COR-L47 (cell line): ENCODE data around the gene NECAB3.

Experiments
- DNase-seq: peaks from one replicate; lab custom pipeline; 2025; lab: John Stamatoyannopoulos, UW

NECAB3 gene

DNA sequence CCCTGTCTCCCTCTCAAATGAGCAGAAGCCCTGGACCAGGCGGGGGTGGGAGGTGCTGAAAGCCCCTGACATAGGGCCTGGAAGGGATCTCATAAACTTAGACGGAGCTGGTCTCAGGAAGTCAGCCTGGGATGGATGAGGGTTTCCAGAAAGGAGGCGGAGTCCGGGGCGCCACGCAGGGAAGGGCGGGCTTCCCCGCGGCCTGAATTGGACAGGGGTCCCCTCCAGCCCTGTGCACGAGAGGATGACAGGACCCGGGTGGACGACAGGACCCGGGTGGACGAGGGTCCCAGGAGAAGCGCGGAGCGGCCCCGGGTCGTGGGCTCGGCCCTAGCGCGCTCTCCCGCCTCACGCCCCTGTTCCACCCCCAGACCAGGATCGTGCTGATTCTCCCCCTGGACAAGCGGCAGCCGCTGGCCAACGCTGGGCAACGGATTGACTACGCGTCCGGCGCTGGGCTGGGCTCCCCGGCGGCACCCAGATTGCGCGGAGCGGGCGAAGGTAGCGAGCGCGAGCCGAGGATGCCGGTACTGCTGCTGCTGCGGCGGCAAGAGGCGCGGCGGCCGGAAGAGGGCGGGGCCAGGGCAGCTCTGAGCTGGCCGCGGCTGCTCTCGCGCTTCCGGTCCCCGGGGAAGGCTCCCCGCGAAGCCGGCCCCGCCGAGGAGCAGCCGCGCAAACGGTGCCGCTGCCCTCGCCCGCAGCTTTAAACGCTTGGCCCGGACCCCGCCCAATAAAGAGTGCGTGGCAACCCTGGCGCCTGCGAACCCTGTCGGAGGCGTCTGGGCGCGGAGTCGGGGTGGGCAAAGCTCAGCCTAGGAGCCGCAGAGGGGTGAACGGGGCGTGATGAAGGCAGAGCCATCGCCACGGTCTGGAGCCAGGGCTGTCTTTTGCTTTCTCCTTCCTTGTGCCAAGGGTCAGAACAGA lies 10.8 kb downstream of the NECAB3 start:
- DNase-seq: peak; percentile 74

DNA sequence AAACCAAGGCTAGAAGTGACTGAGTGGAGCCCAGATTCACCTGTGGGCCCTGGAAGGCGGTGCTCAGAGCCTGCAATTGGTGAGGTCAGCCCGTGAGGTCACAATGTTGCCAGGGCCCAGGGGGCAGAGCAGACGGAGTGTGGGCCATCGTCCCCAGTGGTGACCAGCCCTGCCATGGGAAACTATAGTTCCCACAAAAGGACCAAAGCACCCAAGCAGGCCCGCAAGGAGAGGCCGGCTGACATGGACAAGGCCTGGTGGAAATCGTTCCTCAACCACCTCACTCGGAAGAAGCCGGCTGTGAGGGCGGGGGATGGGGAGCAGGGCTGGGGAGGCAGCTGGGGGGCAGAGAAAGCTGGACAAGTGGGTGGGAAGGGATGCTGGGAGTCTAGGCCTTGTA lies 12.1 kb downstream of the NECAB3 start, which contains the start of gene C20orf144:
TSS of gene C20orf144 (plus strand) at position 156 of the 400 bp plus-strand sequence. CDS start at position 175, 19 bp downstream.
- no peak for DNase-seq

DNA sequence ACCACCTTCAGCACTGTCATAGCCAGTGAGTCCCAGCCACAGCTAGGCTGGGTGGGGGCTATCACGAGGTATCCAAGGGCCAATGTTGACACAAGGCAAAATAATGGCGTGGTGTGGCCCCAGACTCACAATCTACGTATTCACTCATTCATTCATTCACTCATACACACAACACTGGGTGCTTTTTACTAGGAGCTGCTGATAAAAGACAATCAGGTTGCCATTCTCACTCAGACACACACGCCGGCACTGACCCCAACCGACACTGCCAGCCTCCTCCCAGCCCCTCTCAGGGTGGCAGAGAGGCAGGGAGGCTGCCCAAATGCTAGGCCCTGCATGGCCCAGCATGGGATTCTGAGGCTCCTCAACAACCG lies 13.6 kb downstream of the NECAB3 start:
- DNase-seq: no peak

DNA sequence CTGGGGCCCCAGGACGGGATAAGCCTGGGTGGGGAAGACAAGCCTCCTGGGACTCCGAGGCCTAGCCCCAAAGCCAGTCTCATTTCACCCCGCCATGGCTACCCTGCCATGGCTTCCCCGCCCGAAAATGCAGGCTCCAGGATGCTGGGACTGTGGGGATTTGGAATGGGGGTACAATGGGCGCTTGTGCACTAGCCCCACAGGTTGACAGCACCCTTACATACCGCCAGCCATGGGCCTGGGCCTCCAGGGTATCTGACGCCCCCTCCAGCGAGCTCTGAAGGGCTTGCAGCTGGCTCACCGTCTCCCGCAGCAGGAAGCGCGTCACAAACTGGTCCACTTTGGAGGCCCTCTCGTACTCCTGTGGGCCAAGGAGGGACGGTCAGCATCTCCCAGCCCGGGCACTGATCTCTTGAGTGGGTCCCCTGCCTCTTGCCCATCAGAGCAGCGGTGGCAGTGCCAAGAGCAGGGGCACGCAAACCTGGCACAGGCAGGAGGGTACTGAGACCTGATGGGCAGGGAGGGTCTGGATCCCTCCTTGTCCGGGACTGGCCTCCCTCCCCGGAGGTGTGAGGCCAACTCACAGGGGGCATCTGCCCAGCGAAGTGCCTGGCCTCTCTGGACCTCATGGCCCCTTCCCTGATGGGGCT lies 14.1 kb downstream of the NECAB3 start:
- DNase-seq: no peak

DNA sequence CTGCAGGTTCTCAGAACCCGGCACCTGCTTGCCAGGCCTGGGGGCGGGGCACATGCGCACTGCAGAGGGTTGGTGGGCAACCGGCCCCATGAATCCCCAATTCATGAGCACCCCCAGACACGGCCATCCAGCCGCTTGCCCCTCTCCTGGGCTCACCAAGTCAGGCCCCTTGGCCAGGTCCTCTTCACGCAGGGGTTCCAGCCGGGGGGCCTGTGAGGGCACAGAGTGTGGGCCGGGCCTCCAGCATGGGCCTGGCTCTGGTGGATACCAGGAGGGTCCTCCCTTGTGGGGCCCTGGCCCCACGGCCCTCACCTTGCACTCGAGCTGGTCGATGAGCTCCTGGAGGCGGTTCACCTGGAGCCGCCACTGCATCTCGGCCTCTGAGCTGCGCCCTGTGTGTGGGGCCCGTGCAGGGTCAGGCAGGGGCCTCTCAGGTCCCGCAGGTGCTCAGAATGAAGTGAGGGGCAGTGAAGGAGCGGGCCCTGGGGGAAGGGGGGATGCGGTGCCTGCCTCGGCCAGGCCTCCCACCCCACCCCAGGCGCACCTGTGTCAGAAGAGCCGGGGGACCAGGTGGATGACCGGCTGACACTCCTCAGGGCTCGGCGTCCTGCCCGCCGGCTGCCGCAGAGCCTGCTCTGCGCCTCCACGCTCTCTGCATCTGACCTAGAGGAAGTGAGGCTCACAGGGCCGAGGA lies 14.7 kb downstream of the NECAB3 start:
- no peak for DNase-seq

DNA sequence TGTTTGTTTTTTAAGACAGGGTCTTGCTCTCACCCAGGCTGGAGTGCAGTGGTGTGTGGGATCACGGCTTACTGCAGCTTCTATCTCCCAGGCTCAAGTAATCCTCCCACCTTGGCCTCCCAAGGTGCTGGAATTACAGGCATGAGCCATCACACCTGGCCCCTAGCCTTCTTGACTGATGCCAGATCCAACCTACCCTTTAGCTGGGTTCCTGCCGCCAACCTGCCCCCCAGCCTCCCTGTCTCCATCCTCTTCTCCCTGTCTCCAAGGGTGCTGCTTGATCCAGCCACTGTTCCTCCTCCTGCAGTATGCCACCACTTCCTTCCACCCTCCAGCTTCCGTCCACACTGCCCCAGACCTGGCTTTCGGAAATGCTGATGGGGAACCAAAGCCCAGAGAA lies 15.3 kb downstream of the NECAB3 start:
- DNase-seq: no peak

DNA sequence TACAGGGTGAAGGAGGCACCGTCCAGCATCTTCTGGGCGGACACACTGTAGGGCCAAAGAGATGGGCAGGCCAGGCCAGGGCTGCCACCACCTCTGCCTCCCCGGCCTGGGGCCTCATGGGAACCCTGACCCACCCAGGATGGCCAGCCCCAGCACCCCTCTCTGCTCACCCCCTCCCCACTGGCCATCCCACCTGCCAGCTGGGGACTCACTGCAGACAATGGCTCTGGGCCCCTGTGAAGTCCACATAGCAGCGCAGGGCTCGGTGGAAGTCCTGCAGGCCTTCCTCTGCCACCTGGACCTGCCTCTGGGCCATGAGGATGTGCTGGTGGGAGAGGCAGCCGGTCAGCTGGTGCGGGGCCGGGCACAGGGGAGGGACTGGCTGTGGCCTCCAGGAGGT lies 15.7 kb downstream of the NECAB3 start:
- no peak for DNase-seq

DNA sequence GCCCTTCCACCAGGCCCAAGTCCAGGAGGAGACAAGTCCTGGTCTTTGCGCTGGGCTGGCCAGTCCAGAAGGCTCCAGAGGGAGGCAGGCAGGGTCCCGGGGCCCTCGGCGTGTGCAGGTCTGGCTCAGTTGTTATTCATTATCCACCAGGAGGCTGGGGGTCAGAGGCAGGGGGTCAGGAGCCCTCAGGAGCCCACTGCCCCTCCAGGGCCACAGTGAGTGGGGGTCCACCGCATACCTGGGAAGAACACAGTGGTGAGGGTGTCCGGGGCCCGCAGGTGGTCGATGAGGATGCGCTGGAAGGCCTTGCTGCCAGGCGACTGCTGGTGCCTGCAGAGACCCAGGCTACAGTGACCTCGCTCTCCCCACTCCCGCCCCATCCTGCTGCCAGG lies 16.5 kb downstream of the NECAB3 start:
- DNase-seq: no peak

DNA sequence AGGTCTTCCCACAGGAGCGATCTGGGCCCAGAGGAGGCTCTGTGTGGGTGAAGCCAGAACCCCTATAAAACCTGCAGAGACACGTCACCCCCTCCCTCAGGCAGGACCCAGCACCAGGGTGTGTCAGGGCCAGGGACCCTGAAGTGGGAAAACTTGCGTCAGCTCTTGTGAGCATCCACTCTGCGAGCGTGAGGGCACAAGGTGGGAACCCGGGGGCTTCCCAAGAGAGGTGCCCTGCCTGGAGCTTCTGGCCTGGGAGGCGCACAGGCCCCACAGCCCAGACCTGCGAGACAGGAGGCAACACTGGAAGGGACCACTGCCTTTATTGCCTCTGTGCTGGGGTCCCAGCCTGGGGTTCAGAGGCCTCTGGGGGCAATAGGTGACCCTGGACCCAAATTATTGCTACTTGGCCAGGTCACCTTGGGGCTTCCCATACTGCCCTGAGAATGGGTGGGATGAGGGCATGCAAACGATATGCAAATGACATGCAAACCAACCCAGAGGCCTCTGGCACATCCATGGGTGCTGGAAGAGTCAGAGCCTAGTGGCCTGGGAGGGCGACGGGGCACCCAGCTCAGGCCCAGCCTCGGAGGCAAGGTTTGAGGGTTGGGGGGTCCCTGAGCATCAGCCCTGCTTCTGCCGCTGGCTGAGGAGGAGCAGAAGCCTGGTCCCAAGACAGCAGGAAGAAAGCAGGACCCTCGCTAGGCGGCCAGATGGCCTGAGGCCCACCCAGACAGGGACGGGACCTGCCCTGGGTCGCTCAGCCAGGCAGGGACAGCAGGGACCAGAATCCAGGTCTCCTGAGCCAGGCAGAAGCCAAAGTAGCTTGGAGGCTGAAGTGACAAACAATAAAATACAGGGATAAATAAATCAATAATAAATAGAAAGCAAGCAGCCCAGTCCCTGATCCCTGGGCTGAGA lies 17.2 kb downstream of the NECAB3 start:
- DNase-seq: no peak

DNA sequence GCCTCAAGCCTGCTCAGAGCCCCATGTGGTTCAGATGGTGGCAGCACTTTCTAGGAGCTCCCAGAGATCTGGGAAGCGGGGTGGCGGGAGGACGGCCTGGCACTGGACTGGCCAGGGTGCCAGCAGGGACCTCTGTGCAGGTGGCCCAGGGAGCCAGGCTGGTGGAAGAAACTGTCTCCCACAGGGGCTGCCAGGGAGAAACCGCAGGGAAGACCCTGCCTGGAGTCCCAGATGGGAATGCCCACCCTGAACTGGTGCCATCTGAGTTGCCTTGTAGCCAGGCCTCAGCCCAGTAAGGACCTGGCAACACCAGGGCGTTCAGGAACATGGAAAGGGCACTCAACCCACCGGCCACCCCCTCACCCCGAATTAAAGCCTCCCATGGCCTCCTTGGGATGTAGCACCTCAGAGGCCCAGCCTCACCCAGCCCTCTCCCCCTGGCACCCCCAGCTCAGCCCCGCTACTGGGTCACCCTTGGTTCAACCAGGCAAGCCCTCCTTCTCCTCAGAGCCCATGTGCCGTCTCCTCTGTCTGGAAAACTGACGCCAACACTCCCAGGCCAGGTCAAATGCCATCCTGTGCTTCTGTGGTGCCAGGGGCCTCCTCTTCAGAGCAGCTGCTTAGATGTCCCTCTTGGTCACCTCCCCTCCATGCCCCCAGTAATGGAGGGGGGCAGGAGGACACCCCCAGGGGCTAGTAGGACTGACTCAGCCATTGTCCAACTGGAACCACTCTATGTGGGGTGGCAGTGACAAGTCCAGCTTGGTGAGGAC lies 18.0 kb downstream of the NECAB3 start:
- no peak for DNase-seq

DNA sequence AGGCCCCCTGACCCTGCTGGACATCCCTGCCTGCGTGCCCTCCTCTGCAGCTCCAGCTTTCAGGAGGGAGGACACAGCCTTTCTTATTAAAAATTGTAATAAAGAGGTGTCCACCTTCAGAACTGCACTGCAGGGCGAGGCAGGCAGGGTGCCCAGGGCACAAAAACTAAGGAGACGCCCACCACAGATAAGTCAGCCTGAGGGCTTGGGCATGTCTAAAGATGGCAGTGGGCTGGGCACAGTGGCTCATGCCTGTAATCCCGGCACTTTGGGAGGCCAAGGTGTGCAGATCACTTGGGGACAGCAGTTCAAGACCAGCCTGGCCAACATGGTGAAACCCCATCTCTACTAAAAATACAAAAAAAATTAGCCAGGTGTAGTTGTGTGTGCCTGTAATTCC lies 19.1 kb downstream of the NECAB3 start:
- DNase-seq: no peak

DNA sequence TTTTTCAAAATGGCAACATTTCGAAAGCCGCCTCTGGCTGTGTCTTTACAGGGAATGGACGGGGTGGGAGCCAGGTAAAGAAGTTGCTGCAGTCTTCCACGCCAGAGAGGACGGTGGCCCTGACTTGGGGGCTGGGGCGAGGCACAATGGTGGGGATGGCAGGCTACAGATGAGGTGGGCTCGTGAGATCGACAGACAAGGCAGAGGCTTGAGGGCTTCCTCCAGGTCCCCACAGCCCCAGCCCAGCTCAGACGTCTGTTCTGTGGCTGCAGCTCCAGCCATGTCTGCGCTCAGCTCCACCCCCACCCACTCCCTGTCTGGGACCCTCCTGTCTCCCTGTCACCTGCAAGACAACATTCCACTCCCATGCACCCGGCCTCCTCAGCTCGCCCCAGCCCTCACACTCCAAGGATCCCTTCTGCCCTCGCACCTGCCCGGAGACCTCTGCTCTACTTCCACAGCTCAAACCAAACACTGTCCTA lies 19.5 kb downstream of the NECAB3 start:
- no peak for DNase-seq

DNA sequence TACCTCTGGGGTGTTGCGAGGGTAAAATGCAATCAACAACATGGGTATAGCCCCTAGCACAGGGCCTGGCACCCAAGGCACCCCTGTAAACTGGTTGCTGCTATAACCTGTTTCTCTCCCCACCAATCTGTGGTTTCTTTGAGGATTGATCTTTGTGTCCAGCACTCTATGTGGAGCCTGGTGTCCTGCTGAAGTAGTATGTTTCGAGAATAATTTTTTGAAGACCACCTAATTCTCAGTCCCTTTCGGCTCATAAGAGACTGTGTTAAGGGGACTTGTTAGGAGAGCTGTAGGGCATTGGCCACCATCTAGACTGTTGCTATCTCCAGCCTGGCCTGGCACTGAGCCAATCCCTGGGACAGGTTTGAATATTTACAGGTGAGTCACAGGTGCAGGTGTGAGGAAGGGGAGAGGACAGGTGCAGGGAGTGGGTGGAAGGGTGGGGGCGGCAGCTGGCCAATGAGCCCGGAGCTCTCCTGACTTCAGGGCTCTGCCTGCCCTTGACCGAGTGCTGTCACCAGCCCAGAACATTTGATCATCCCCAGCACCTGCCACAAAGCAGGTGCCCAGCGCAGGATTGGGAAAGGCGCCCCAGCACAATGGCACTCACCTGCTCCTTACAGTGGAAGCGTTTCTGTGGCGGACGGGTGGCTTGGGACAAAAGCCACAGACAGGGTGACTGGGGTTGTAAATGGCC lies 20.2 kb downstream of the NECAB3 start:
- DNase-seq: peak; percentile 91

DNA sequence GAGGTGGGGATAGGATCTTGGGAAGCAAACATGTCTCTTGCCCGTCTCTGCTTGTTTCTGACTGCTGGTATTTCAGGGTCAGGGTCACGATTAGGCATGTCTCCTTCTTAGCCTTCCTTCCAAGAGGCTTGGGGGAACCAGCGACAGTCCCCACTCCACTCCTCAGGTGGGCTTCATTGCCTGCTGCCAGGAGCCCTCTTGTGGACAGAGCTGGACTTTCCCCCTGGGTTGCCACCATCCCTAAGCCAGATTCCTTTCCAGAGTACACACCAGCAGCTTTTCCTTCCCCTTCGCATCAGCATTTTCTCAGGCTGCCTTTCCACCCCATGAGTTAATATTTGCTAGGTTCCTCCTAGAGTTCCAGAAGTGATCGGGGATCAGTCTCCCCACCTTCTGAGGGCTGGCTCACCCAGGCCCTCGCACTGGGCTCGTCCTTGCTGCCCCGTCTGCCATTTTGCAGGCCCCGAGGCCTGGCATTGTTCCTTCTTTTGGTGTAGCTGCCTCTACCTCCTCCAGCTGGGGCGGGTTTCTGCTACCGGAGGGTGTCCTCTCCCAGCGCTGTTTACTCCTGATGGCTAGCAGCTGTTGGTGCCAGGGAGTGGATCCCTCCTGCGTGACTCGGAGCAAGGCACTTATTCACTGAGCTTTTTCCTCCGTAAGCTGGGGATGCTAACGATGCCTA lies 20.9 kb downstream of the NECAB3 start:
- peak; percentile 62 for DNase-seq

DNA sequence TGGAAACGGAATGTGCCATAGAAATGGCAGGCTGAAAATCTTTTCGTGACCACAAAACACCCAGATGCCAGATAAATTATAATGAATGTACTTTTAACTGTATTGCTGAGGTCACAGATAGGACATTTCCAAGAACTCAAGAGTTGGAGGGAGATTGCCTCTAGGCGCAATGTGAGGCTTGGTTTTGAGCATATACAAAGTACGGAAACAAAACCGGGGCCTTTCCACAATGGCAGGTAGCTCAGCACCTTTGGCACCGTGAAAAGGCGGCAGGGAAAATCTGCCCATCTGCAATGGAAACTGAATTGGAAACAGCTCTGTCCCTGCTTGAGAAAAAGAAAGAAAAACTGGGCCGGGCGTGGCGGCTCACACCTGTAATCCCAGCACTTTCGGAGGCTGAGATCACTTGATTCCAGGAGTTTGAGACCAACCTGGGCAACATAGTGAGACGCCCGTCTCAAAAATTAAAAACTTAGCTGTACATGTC lies 22.6 kb downstream of the NECAB3 start:
- no peak for DNase-seq

DNA sequence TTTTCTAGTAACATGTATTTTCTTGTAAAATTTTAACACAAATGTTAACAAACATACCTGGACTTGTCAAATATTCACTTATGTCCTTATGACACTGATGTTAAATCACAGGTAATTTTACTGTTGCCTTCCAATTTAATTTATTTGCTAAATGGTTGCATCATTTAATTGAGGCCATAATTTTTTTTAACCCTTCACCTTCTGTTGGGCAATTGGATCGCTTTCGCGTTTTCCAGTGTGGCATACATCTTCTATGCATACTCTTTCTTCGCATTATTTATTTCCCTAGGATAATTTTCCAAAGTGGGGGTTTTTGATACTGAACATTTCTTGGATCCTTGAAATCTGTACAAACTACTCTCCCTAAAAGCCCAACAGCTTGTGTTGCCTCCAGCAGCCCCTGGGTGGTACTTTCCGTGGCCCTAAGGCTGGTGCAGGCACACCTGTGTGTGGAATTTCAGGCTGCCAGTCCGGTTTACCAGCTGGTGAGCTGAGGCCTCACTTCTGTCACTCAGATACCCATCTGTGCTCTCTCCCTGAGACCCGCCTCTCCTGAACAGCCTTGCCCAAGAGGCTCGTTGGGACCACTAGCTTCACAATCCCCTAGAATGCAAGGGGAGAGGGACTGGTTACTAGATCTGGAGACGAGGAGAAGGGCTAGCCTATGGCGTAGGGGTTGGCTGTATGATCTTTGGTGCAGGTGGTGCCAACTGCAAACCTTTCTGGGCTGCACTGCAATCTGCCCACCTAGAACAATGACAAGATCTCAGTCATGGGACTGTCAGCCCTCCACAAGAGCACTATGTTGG lies 23.3 kb downstream of the NECAB3 start:
- DNase-seq: no peak

DNA sequence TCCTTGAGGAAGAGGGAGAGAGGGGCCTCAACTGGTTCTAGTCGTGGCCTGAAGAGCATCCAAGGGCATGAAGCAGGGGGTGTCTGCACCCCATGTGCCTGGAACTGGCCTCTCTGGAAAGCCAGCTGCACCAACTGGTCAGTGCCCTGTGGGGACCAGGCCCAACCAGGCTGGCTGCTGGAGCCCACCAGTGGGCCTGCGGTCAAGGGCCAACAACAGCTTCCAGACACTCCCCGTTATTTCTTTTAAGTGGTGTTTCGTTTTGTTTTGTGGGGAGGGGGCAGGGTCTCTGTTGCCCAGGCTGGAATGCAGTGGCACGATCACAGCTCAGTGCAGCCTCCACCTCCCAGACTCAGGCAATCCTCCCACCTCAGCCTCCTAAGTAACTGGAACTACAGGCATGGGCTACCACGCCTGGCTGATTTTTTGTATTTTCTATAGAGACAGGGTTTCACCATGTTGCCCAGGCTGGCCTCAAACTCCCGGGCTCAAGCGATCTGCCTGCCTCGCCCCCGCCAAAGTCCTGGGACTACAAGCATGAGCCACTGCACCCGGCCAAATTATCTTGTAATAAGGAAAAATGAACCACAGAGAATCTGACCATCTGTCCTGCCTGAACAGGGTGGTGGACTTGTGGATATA lies 24.0 kb downstream of the NECAB3 start:
- DNase-seq: no peak

DNA sequence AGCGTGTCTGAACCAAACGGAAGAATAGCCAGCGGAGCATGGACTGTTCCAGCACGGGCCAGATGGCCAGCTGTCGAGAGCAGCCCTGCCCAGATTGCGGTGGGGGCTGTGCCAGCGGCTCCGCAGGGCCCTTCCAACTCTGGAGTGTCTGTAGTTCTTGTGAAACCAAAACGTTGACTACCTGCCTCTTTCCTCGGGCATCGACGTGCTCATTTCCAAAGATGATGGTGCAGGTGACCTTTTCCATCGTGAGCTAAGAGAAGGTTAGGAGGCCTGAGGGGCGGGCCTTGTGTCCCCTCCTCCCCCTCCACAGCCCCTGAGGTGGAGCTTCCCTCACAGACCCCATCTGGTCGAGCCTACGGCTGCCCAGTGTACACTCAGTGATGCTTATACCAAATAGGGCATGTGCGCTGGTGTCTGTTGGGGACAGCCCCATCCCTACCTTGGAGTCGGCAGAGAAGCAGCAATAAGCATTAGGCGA lies 25.0 kb downstream of the NECAB3 start:
- no peak for DNase-seq
